Trophoblast cell (in vitro differentiated cells and primary cell): ENCODE data around the gene TTC16.

Source experiments
- DNase-seq, 2 donors: peaks; one replicate each; pipeline ENCODE4 v3.0.0-alpha.2; 2016
- H2AFZ ChIP-seq: 2 replicates; pipeline ENCODE4 v1.6.1; 2013; ENCODE audit warnings: low read length, moderate library complexity, mild to moderate bottlenecking; ENCODE audit not compliant: insufficient read depth, poor library complexity
- H2AK5ac ChIP-seq: 2 replicates; pipeline ENCODE4 v1.6.1; 2013; ENCODE audit warnings: mild to moderate bottlenecking, low read length
- H2BK120ac ChIP-seq: 2 replicates; pipeline ENCODE4 v1.6.1; 2013; ENCODE audit warnings: low read length, mild to moderate bottlenecking, moderate library complexity; ENCODE audit not compliant: insufficient read depth, poor library complexity
- H2BK12ac ChIP-seq: 2 replicates; pipeline ENCODE4 v1.6.1; 2013; ENCODE audit warnings: mild to moderate bottlenecking, low read length, moderate library complexity
- H2BK5ac ChIP-seq: 2 replicates; pipeline ENCODE4 v1.6.1; 2013; ENCODE audit warnings: low read length, low read depth, moderate library complexity, mild to moderate bottlenecking; ENCODE audit not compliant: poor library complexity
- H3K14ac ChIP-seq: 2 replicates; pipeline ENCODE4 v1.6.1; 2013; ENCODE audit warnings: mild to moderate bottlenecking, low read length
- H3K18ac ChIP-seq: 2 replicates; pipeline ENCODE4 v1.6.1; 2013; ENCODE audit warnings: mild to moderate bottlenecking, low read length
- H3K23ac ChIP-seq: 2 replicates; pipeline ENCODE4 v1.6.1; 2013; ENCODE audit warnings: low read length
- H3K27ac ChIP-seq: 2 replicates; pipeline ENCODE4 v1.5.1; 2013; ENCODE audit warnings: low read depth, mild to moderate bottlenecking, inconsistent platforms, low read length, moderate library complexity
- H3K27me3 ChIP-seq: 2 replicates; pipeline ENCODE4 v1.6.1; 2013; ENCODE audit warnings: inconsistent platforms, mild to moderate bottlenecking, low read length, moderate library complexity; ENCODE audit not compliant: insufficient read depth
- H3K36me3 ChIP-seq, 2 experiments: 1 replicate in 1 of 2; 2 replicates in 1 of 2; pipeline ENCODE4 v1.6.1; 2013; ENCODE audit warnings: low read length in 2 of 2, mild to moderate bottlenecking in 2 of 2, moderate library complexity in 1 of 2; ENCODE audit not compliant: insufficient read depth in 2 of 2, control insufficient read depth in 1 of 2
- H3K4ac ChIP-seq: 2 replicates; pipeline ENCODE4 v1.6.1; 2013; ENCODE audit warnings: low read depth, mild to moderate bottlenecking, low read length, moderate library complexity
- H3K4me1 ChIP-seq, 2 experiments: 1 replicate in 1 of 2; 2 replicates in 1 of 2; pipeline ENCODE4 v1.6.1; 2013; ENCODE audit warnings: low read length in 2 of 2, mild to moderate bottlenecking in 2 of 2, moderate library complexity in 1 of 2; ENCODE audit not compliant: insufficient read depth in 2 of 2, control insufficient read depth in 1 of 2
- H3K4me2 ChIP-seq: 2 replicates; pipeline ENCODE4 v1.6.1; 2013; ENCODE audit warnings: inconsistent platforms, mild to moderate bottlenecking, low read length, moderate library complexity
- H3K4me3 ChIP-seq: 2 replicates; pipeline ENCODE4 v1.5.1; 2013; ENCODE audit warnings: mild to moderate bottlenecking, low read depth, low read length, inconsistent platforms
- H3K79me1 ChIP-seq: one replicate; pipeline ENCODE4 v1.6.1; 2013; ENCODE audit warnings: low read length
- H3K79me2 ChIP-seq: 2 replicates; pipeline ENCODE4 v1.6.1; 2013; ENCODE audit warnings: low read length, mild to moderate bottlenecking; ENCODE audit not compliant: control insufficient read depth, insufficient read depth, poor library complexity
- H3K9ac ChIP-seq: 2 replicates; pipeline ENCODE4 v1.6.1; 2013; ENCODE audit warnings: mild to moderate bottlenecking, low read length
- H3K9me3 ChIP-seq: 2 replicates; pipeline ENCODE4 v1.6.1; 2013; ENCODE audit warnings: low read depth, mild to moderate bottlenecking, control low read depth, inconsistent platforms, low read length; ENCODE audit not compliant: insufficient read depth
- H4K12ac ChIP-seq: 2 replicates; pipeline ENCODE4 v1.6.1; 2013; ENCODE audit warnings: low read depth, mild to moderate bottlenecking, low read length, moderate library complexity
- H4K8ac ChIP-seq: 2 replicates; pipeline ENCODE4 v1.6.1; 2013; ENCODE audit warnings: low read depth, mild to moderate bottlenecking, low read length, moderate library complexity
- H4K91ac ChIP-seq: one replicate; pipeline ENCODE4 v1.6.1; 2013; ENCODE audit warnings: low read depth, mild to moderate bottlenecking, low read length, moderate library complexity
- WGBS: extraction: QIAGEN DNeasy Blood & Tissue Kit; methylation state at CpG from one replicate; pipeline ENCODE4 v1.1.7; 2013; ENCODE audit warnings: missing lambda C conversion rate; ENCODE audit not compliant: insufficient read length, insufficient coverage; ENCODE audit errors: extremely low coverage; 5-methylcytosine and 5-hydroxymethylcytosine counted together

TTC16 gene

GRCh38 chr9:127686461-127687393 is 29.2 kb upstream of the TTC16 start:
- H3K27ac ChIP-seq: no peak overlapping the region
- H3K9ac ChIP-seq: no peak overlapping the region
- H3K4me3 ChIP-seq: no peak overlapping the region
- H3K36me3 ChIP-seq: peaks cover 17 to 21% of the 10 kb centered on the region in 2 experiments
- H2BK120ac ChIP-seq: no peak overlapping the region
- H4K8ac ChIP-seq: no peak overlapping the region
- H3K79me1 ChIP-seq: peaks cover 11% of the 10 kb centered on the region
- no peak overlapping the region for H3K14ac ChIP-seq
- no peak overlapping the region for H2AFZ ChIP-seq
- DNase-seq: no peak
- H4K91ac ChIP-seq: no peak overlapping the region
- H3K4me1 ChIP-seq: peaks cover 23 to 31% of the 10 kb centered on the region in 2 experiments
- H3K4ac ChIP-seq: no peak overlapping the region
- H3K23ac ChIP-seq: no peak overlapping the region
- H2BK12ac ChIP-seq: no peak overlapping the region
- H3K18ac ChIP-seq: no peak overlapping the region
- H2AK5ac ChIP-seq: no peak overlapping the region
- WGBS: no CpG with 5 or more reads among the region's 6 CpGs
- H3K9me3 ChIP-seq: peaks cover 2% of the 10 kb centered on the region
- H3K4me2 ChIP-seq: no peak overlapping the region
- no peak overlapping the region for H2BK5ac ChIP-seq
- no peak overlapping the region for H4K12ac ChIP-seq
- no peaks in the 10 kb centered on the region for H3K79me2 ChIP-seq
- H3K27me3 ChIP-seq: no peaks in the 10 kb centered on the region

DNA sequence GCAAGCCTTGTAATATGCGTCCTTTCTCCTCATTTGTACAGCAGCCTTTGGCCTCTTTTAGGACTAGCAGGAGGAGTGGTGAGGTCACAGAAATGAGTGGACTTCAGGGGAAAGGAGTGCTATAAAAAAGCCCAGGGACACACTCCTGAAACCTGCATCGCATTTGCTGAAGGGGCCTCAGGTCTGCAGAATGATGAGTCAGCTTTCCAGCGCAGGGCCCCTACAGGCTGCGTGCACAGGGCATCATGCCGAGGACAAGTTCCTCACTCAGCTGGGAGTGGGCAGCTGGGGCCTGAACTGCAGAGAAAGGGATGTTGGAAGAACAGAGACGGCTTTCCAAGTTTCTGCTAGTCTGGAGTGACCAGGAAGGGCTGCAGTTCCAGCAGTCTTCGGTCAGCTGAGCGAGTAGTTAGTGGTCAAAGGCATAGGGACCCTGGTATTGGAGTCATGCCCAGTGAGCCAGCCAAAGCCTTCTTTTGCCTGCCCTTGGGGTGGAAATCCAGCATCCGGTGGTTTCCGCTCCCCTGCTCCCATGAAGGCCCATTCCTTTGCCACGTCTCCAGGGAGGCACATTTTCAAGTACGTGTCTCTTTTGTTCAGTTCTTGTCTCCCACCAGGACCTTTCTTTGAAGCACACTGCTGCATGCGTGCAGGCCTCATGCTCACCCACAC is 26.4 kb upstream of the TTC16 start:
- Histone ChIP-seq H3K14ac (no peak overlapping the region), H4K91ac (no peak overlapping the region), H3K4ac (no peak overlapping the region), H3K27me3 (no peaks in the 10 kb centered on the region), H3K23ac (no peak overlapping the region), H3K9ac (no peak overlapping the region), H2AK5ac (no peak overlapping the region), H3K4me1 (peaks cover 15 to 19% of the 10 kb centered on the region in 2 experiments), H3K4me3 (no peak overlapping the region), H2BK12ac (no peak overlapping the region), H2BK120ac (no peak overlapping the region), H3K27ac (no peak overlapping the region), H2AFZ (no peak overlapping the region), H4K12ac (no peak overlapping the region), H3K36me3 (peaks cover 11 to 15% of the 10 kb centered on the region in 2 experiments), H4K8ac (no peak overlapping the region), H3K79me1 (peaks cover 4% of the 10 kb centered on the region), H2BK5ac (no peak overlapping the region), H3K9me3 (no peaks in the 10 kb centered on the region), H3K4me2 (no peak overlapping the region), H3K18ac (no peak overlapping the region), H3K79me2 (no peaks in the 10 kb centered on the region)
- no CpG with 5 or more reads among the region's 13 CpGs for WGBS
- no peak for DNase-seq

- H2AFZ ChIP-seq: no peak overlapping the region
- H4K91ac ChIP-seq: no peak overlapping the region
- H3K4me1 ChIP-seq: peaks cover 8 to 10% of the 10 kb centered on the region in 2 experiments
- H3K14ac ChIP-seq: no peak overlapping the region
- H3K23ac ChIP-seq: no peak overlapping the region
- H3K4ac ChIP-seq: no peak overlapping the region
- no peaks in the 10 kb centered on the region for H3K79me1 ChIP-seq
- H3K36me3 ChIP-seq: peaks cover 11 to 15% of the 10 kb centered on the region in 2 experiments
- no peaks in the 10 kb centered on the region for H3K79me2 ChIP-seq
- no peaks in the 10 kb centered on the region for H3K27me3 ChIP-seq
- H2BK5ac ChIP-seq: no peak overlapping the region
- no peak overlapping the region for H3K18ac ChIP-seq
- no peak for DNase-seq
- H3K9ac ChIP-seq: no peak overlapping the region
- WGBS: no CpG with 5 or more reads among the region's 10 CpGs
- no peaks in the 10 kb centered on the region for H3K9me3 ChIP-seq
- no peak overlapping the region for H2AK5ac ChIP-seq
- no peak overlapping the region for H2BK120ac ChIP-seq
- no peak overlapping the region for H3K27ac ChIP-seq
- H2BK12ac ChIP-seq: no peak overlapping the region
- H4K8ac ChIP-seq: no peak overlapping the region
- H3K4me3 ChIP-seq: no peak overlapping the region
- H4K12ac ChIP-seq: no peak overlapping the region
- H3K4me2 ChIP-seq: no peak overlapping the region
Observed at GRCh38 chr9:127690735-127691134, 25.1 kb upstream of the TTC16 start.

DNA sequence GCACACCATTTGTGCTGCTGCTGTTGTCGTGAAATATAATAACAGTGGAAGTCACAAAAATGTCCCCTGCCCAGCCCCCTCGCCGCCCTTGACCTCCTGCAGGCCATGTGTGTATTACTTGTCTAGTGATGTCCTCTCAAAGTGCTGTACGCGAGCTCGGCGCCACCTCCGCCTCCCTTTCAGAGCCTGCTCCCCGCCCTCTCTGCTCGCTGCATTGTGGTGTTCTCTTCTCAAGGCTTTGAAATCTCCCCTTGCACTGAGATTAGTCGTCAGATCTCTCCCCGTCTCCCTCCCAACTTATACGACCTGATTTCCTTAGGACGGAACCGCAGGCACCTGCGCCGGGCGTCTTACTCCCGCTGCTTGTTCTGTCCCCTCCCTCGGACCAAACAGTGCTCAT is 23.8 kb upstream of the TTC16 start:
- Histone ChIP-seq H3K4me3 (no peak overlapping the region), H3K18ac (no peak overlapping the region), H2BK5ac (no peak overlapping the region), H2BK120ac (no peak overlapping the region), H3K14ac (no peak overlapping the region), H3K9me3 (no peaks in the 10 kb centered on the region), H3K4me1 (peaks cover 0 to 2% of the 10 kb centered on the region in 2 experiments), H4K12ac (no peak overlapping the region), H3K9ac (no peak overlapping the region), H4K91ac (no peak overlapping the region), H2AFZ (no peak overlapping the region), H4K8ac (no peak overlapping the region), H3K23ac (no peak overlapping the region), H3K36me3 (peaks cover 11 to 15% of the 10 kb centered on the region in 2 experiments), H2AK5ac (no peak overlapping the region), H3K4ac (no peak overlapping the region), H3K4me2 (no peak overlapping the region), H3K27me3 (no peaks in the 10 kb centered on the region), H2BK12ac (no peak overlapping the region), H3K27ac (no peak overlapping the region), H3K79me1 (no peaks in the 10 kb centered on the region), H3K79me2 (no peaks in the 10 kb centered on the region)
- no CpG with 5 or more reads among the region's 20 CpGs for WGBS
- no peak for DNase-seq
